GM23338 (cell line): ENCODE measurements around the gene TDO2.

Experiments used
- EZH2 ChIP-seq: fragments of 200-600 bp; sonication (generic); IDR thresholded peaks from one replicate; pipeline ENCODE4 v1.8.0; 2017; ENCODE audit warnings: antibody characterized with exemption, mild to moderate bottlenecking, low read depth; ENCODE audit not compliant: unreplicated experiment
- TF ChIP-seq, protein P1 (sequence below), 2 experiments: fragments of 200-600 bp in 1 of 2; sonication (generic) in 1 of 2; conservative IDR thresholded peaks; 2 replicates each; pipeline versions ENCODE4 v1.5.1 to v1.6.1; 2016 to 2017; ENCODE audit warnings: antibody characterized with exemption in 2 of 2, low read depth in 2 of 2, mild to moderate bottlenecking in 2 of 2, moderate library complexity in 1 of 2

DNA sequence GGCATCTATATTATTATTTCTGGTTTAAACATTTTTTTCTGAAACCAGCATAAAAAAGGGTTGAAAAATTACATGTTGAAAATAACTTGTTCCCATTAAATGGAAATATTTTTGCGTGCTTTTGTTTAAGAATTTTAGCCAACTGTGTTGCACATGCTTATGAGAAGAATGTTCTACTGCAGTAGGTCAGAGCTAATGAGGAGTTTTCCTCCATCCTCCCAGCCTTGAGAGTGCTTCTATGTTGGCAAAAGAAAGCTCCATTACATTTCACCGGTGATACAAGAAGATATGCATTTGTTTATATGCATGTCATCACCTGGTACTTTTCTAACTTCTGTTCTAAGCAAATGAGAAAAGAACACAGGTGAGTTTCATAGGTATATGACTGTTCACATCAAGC, 13.6 kb upstream of the TDO2 start:
- TF ChIP-seq, protein P1, sequence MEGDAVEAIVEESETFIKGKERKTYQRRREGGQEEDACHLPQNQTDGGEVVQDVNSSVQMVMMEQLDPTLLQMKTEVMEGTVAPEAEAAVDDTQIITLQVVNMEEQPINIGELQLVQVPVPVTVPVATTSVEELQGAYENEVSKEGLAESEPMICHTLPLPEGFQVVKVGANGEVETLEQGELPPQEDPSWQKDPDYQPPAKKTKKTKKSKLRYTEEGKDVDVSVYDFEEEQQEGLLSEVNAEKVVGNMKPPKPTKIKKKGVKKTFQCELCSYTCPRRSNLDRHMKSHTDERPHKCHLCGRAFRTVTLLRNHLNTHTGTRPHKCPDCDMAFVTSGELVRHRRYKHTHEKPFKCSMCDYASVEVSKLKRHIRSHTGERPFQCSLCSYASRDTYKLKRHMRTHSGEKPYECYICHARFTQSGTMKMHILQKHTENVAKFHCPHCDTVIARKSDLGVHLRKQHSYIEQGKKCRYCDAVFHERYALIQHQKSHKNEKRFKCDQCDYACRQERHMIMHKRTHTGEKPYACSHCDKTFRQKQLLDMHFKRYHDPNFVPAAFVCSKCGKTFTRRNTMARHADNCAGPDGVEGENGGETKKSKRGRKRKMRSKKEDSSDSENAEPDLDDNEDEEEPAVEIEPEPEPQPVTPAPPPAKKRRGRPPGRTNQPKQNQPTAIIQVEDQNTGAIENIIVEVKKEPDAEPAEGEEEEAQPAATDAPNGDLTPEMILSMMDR (conservative IDR thresholded peaks at IDR 0.05; ENCODE audit: low read depth in 2 of 2): no peak
- no peak for TF ChIP-seq EZH2
